Neural crest cell (in vitro differentiated cells): Measurements from ENCODE around the gene OR10K2. TPM values are rescaled to one million over a fixed set of nuclear protein-coding genes. Genes with fewer than 3 reads are reported as not detected.
"Not testable (repeated sequence)": the region's sequence is repeated elsewhere in the genome, so short reads cannot be mapped to it uniquely, and the experiment has no call there.

Source experiments
- DNase-seq: peaks from one replicate; pipeline ENCODE4 v3.0.0; 2021; ENCODE audit warnings: low read depth, mixed read lengths, low spot score
- H3K27ac Mint-ChIP-seq: one replicate; pipeline ENCODE4 v1.8.0; 2021; ENCODE audit warnings: mild to moderate bottlenecking, mixed read lengths; ENCODE audit not compliant: unreplicated experiment
- H3K27me3 Mint-ChIP-seq: 2 replicates; pipeline ENCODE4 v1.8.0; 2021; ENCODE audit warnings: low read depth, mild to moderate bottlenecking, mixed read lengths
- H3K36me3 Mint-ChIP-seq: 2 replicates; pipeline ENCODE4 v1.8.0; 2021; ENCODE audit warnings: low read depth, mild to moderate bottlenecking, mixed read lengths
- H3K4me1 Mint-ChIP-seq: 2 replicates; pipeline ENCODE4 v1.8.0; 2021; ENCODE audit warnings: mixed read lengths
- H3K4me3 Mint-ChIP-seq: one replicate; pipeline ENCODE4 v1.8.0; 2021; ENCODE audit warnings: mild to moderate bottlenecking, mixed read lengths
- H3K9me3 Mint-ChIP-seq: 2 replicates; pipeline ENCODE4 v1.8.0; 2021; ENCODE audit warnings: mixed read lengths
- total RNA-seq: library from RNA; stranded (reverse); gene quantifications from 2 replicates; pipeline ENCODE4 v1.2.1, GENCODE V29; 2021
- TF ChIP-seq, protein P1 (sequence below): fragments of 200-600 bp; sonication (generic); conservative IDR thresholded peaks from 2 replicates; pipeline ENCODE4 v1.5.0; 2021; ENCODE audit warnings: antibody characterized with exemption, mild to moderate bottlenecking

The OR10K2 gene
- total RNA-seq, 1 donor from 2014 or later, result not detected

- no peak for DNase-seq
- TF ChIP-seq, protein P1, sequence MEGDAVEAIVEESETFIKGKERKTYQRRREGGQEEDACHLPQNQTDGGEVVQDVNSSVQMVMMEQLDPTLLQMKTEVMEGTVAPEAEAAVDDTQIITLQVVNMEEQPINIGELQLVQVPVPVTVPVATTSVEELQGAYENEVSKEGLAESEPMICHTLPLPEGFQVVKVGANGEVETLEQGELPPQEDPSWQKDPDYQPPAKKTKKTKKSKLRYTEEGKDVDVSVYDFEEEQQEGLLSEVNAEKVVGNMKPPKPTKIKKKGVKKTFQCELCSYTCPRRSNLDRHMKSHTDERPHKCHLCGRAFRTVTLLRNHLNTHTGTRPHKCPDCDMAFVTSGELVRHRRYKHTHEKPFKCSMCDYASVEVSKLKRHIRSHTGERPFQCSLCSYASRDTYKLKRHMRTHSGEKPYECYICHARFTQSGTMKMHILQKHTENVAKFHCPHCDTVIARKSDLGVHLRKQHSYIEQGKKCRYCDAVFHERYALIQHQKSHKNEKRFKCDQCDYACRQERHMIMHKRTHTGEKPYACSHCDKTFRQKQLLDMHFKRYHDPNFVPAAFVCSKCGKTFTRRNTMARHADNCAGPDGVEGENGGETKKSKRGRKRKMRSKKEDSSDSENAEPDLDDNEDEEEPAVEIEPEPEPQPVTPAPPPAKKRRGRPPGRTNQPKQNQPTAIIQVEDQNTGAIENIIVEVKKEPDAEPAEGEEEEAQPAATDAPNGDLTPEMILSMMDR, result no peak
- Mint-ChIP-seq H3K9me3 (no peaks in the 10 kb centered on the region), H3K36me3 (no peaks in the 10 kb centered on the region), H3K27me3 (peaks cover 17% of the 10 kb centered on the region), H3K4me1 (no peaks in the 10 kb centered on the region), H3K4me3 (no peak overlapping the region), H3K27ac (no peak overlapping the region)
Observed at GRCh38 chr1:158396646-158397045, 29.4 kb downstream of the OR10K2 start.

DNA sequence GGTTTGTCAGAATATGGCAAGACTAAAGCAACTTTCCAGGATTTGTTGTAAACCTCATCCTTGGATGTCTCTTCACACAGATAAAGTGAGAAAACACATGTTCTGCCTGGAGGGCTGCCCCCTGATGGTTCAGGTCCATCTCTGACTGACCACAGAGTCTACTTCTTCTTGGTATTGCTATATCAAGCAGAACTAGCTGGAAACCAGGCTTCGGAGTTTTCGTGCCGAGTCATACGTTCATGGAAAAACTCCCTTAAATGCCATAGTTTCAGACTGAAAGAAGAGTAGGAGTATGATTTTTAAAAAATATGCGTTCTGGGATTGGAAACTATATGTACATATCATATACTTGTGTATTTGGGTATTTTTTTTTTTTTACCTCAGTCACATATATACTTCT is 32.6 kb downstream of the OR10K2 start:
- Mint-ChIP-seq H3K4me1 (no peaks in the 10 kb centered on the region), H3K27ac (no peak overlapping the region), H3K36me3 (no peaks in the 10 kb centered on the region), H3K9me3 (no peaks in the 10 kb centered on the region), H3K27me3 (peaks cover 12% of the 10 kb centered on the region), H3K4me3 (no peak overlapping the region)
- DNase-seq, result no peak
- TF ChIP-seq, protein P1, result no peak

GRCh38 chr1:158391099-158391498 is 34.9 kb downstream of the OR10K2 start:
- no peaks in the 10 kb centered on the region for H3K4me1 Mint-ChIP-seq
- H3K27me3 Mint-ChIP-seq, result peaks cover 6% of the 10 kb centered on the region
- TF ChIP-seq, protein P1, result no peak
- DNase-seq, result no peak
- H3K4me3 Mint-ChIP-seq, result no peak overlapping the region
- no peaks in the 10 kb centered on the region for H3K36me3 Mint-ChIP-seq
- H3K27ac Mint-ChIP-seq, result no peak overlapping the region
- H3K9me3 Mint-ChIP-seq, result no peaks in the 10 kb centered on the region

DNA sequence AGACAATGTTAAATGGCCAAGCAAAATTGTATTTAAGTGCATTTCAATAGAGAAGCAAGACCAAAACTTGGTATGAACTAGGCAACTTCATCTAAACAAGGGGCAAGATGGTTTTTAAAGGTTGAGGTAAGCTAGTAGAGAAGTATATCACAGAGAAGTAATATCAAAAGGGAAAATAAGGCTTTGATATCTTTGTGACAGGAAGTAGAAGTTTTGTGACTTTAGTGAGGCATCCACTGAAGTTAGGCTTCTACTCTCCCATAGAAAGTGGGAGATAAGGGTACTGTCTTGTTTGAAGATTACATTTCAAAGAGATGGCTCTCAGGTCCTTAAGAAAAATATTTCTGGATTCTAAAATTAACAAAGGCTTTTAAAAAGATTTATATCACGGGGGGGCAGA is 35.7 kb downstream of the OR10K2 start:
- no peaks in the 10 kb centered on the region for H3K4me1 Mint-ChIP-seq
- H3K4me3 Mint-ChIP-seq, result no peak overlapping the region
- H3K36me3 Mint-ChIP-seq, result no peaks in the 10 kb centered on the region
- H3K27me3 Mint-ChIP-seq, result peaks cover 2% of the 10 kb centered on the region
- no peak for DNase-seq
- no peak overlapping the region for H3K27ac Mint-ChIP-seq
- TF ChIP-seq, protein P1, result no peak
- H3K9me3 Mint-ChIP-seq, result no peaks in the 10 kb centered on the region

DNA sequence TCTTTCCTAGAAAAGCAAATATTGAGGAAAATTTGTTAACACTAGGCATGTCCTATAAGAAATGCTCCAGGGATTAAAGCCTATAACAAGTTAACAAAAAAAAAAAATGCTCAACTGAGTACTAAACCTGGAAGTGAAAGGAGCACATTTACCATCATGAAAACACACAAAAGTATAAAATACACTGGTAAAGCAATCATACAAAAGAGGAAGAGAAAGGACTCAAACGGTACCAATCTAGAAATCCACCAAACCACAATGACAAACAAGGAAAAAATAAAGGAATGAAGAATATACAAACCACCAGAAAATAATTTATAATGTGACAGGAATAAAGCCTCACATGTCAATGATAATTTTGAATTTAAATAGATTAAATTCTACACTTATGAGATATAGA is 51.2 kb downstream of the OR10K2 start:
- H3K9me3 Mint-ChIP-seq, result no peaks in the 10 kb centered on the region

DNA sequence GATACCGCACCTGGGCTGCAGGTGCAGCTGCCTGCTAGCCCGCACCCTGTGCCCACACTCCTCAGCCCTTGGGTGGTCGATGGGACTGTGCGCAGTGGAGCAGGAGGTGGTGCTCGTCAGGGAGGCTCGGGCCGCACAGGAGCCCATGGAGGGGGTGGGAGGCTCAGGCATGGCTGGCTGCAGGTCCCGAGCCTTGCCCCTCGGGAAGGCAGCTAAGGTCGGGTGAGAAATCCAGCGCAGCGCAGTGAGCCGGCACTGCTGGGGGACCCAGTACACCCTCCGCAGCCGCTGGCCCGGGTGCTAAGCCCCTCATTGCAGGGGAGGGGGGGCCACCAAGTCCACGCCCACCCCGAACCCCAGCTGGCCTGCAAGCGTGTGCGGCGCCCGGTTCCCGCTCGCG is 51.9 kb downstream of the OR10K2 start:
- peaks cover 24% of the 10 kb centered on the region for H3K27me3 Mint-ChIP-seq
- not testable (repeated sequence) for H3K4me3 Mint-ChIP-seq, H3K27ac Mint-ChIP-seq, H3K9me3 Mint-ChIP-seq, DNase-seq, H3K36me3 Mint-ChIP-seq, H3K4me1 Mint-ChIP-seq

More for the DNA sequence above, 51.2 kb downstream of the OR10K2 start:
- DNase-seq, result no peak
- TF ChIP-seq, protein P1, result no peak
- Mint-ChIP-seq H3K4me3 (no peak overlapping the region), H3K4me1 (no peaks in the 10 kb centered on the region), H3K27me3 (peaks cover 24% of the 10 kb centered on the region), H3K27ac (no peak overlapping the region), H3K36me3 (no peaks in the 10 kb centered on the region)
